HEK293 (cell line): ENCODE data around the gene ENKD1.

Experiments
- CTCF ChIA-PET: fragments of 350-600 bp; formaldehyde crosslinking; extraction: SDS; loops from one replicate; lab custom pipeline; 2021; ENCODE audit warnings: antibody characterized with exemption; lab: Yijun Ruan, JAX
- POLR2A ChIA-PET: fragments of 300-600 bp; formaldehyde crosslinking; extraction: SDS; loops from one replicate; lab custom pipeline; 2020; ENCODE audit warnings: antibody characterized with exemption, inconsistent platforms; lab: Yijun Ruan, JAX
- H3K27ac ChIP-seq: fragments of 200-500 bp; sonication (Bioruptor generic); 2 replicates; pipeline ENCODE4 v1.5.1; 2014; ENCODE audit warnings: low read depth, low read length, control low read depth, inconsistent platforms; ENCODE audit errors: extremely low read depth
- H3K36me3 ChIP-seq, 2 experiments: fragments of 200-500 bp in 1 of 2; sonication (Bioruptor generic) in 1 of 2; 1 replicate in 1 of 2; 2 replicates in 1 of 2; pipeline ENCODE4 v1.5.1; 2014 to 2017; ENCODE audit warnings: inconsistent platforms in 2 of 2, low read length in 2 of 2; ENCODE audit not compliant: control insufficient read depth in 2 of 2, insufficient read depth in 1 of 2
- H3K4me1 ChIP-seq: fragments of 200-500 bp; sonication (Bioruptor generic); 2 replicates; pipeline ENCODE4 v1.5.1; 2014; ENCODE audit warnings: mild to moderate bottlenecking, low read length, inconsistent platforms; ENCODE audit not compliant: control insufficient read depth, insufficient read depth
- H3K4me3 ChIP-seq: 2 replicates; pipeline ENCODE4 v1.5.1; 2011; ENCODE audit warnings: low read depth, mild to moderate bottlenecking, control low read depth, low read length, moderate library complexity
- H3K9me3 ChIP-seq: fragments of 200-500 bp; sonication (Bioruptor generic); 2 replicates; pipeline ENCODE4 v1.5.1; 2014; ENCODE audit warnings: low read depth, low read length, inconsistent platforms; ENCODE audit not compliant: control insufficient read depth, insufficient read depth
- BCL11B ChIP-seq: fragments of 450-650 bp; formaldehyde crosslinking; IDR thresholded peaks from 2 replicates; pipeline ENCODE4 v1.5.1; 2016; ENCODE audit warnings: low read depth, missing biosample characterization, missing genetic modification characterization
- GLI4 ChIP-seq: fragments of 450-650 bp; formaldehyde crosslinking; IDR thresholded peaks from 2 replicates; pipeline ENCODE4 v1.5.1; 2016; ENCODE audit warnings: missing biosample characterization, missing genetic modification characterization
- GLIS1 ChIP-seq: fragments of 450-650 bp; formaldehyde crosslinking; IDR thresholded peaks from 2 replicates; pipeline ENCODE4 v1.5.1; 2016; ENCODE audit warnings: missing biosample characterization, missing genetic modification characterization
- GLIS2 ChIP-seq: fragments of 450-650 bp; formaldehyde crosslinking; IDR thresholded peaks from 2 replicates; pipeline ENCODE4 v1.5.1; 2016; ENCODE audit warnings: missing biosample characterization, missing genetic modification characterization
- KLF1 ChIP-seq: fragments of 450-650 bp; formaldehyde crosslinking; IDR thresholded peaks from 2 replicates; pipeline ENCODE4 v1.5.1; 2016; ENCODE audit warnings: missing biosample characterization, missing genetic modification characterization
- SETDB1 ChIP-seq: IDR thresholded peaks from one replicate; pipeline ENCODE4 v1.6.1; 2017; ENCODE audit warnings: mild to moderate bottlenecking, low read length, moderate library complexity, mixed read lengths; ENCODE audit not compliant: insufficient read length
- WT1 ChIP-seq: fragments of 450-650 bp; formaldehyde crosslinking; IDR thresholded peaks from 2 replicates; pipeline ENCODE4 v1.5.1; 2016; ENCODE audit warnings: missing biosample characterization, missing genetic modification characterization
- YY1 ChIP-seq: fragments of 450-650 bp; formaldehyde crosslinking; IDR thresholded peaks from 2 replicates; pipeline ENCODE4 v1.5.1; 2018; ENCODE audit warnings: missing biosample characterization, missing genetic modification characterization
- ZEB2 ChIP-seq: fragments of 450-650 bp; formaldehyde crosslinking; IDR thresholded peaks from 2 replicates; pipeline ENCODE4 v1.5.1; 2016; ENCODE audit warnings: missing biosample characterization, missing genetic modification characterization
- ZNF10 ChIP-seq: fragments of 450-650 bp; formaldehyde crosslinking; IDR thresholded peaks from 2 replicates; pipeline ENCODE4 v1.5.1; 2017; ENCODE audit warnings: missing biosample characterization, missing genetic modification characterization
- ZNF121 ChIP-seq: fragments of 450-650 bp; formaldehyde crosslinking; IDR thresholded peaks from 2 replicates; pipeline ENCODE4 v1.5.1; 2016; ENCODE audit warnings: missing biosample characterization, missing genetic modification characterization
- ZNF221 ChIP-seq: fragments of 450-650 bp; formaldehyde crosslinking; IDR thresholded peaks from 2 replicates; pipeline ENCODE4 v1.5.1; 2017; ENCODE audit warnings: missing biosample characterization, missing genetic modification characterization, borderline replicate concordance
- ZNF366 ChIP-seq: fragments of 450-650 bp; formaldehyde crosslinking; conservative IDR thresholded peaks from 2 replicates; pipeline ENCODE4 v1.5.1; 2016; ENCODE audit warnings: missing biosample characterization, missing genetic modification characterization
- ZNF529 ChIP-seq: fragments of 450-650 bp; formaldehyde crosslinking; IDR thresholded peaks from 2 replicates; pipeline ENCODE4 v1.5.1; 2017; ENCODE audit warnings: missing genetic modification characterization, missing biosample characterization; ENCODE audit not compliant: insufficient replicate concordance
- ZNF623 ChIP-seq: fragments of 450-650 bp; formaldehyde crosslinking; IDR thresholded peaks from 2 replicates; pipeline ENCODE4 v1.5.1; 2016; ENCODE audit warnings: missing biosample characterization, missing genetic modification characterization
- ZNF629 ChIP-seq: fragments of 450-650 bp; formaldehyde crosslinking; IDR thresholded peaks from 2 replicates; pipeline ENCODE4 v1.5.1; 2017; ENCODE audit warnings: missing biosample characterization, missing genetic modification characterization
- ZNF747 ChIP-seq: fragments of 450-650 bp; formaldehyde crosslinking; IDR thresholded peaks from 2 replicates; pipeline ENCODE4 v1.5.1; 2016; ENCODE audit warnings: missing biosample characterization, missing genetic modification characterization
- ZNF785 ChIP-seq: fragments of 450-650 bp; formaldehyde crosslinking; IDR thresholded peaks from 2 replicates; pipeline ENCODE4 v1.5.1; 2016; ENCODE audit warnings: missing biosample characterization, missing genetic modification characterization
- ZSCAN4 ChIP-seq: fragments of 450-650 bp; formaldehyde crosslinking; IDR thresholded peaks from 2 replicates; pipeline ENCODE4 v1.5.1; 2017; ENCODE audit warnings: missing biosample characterization, missing genetic modification characterization
- TF ChIP-seq, protein P1 (sequence below): fragments of 450-650 bp; formaldehyde crosslinking; IDR thresholded peaks from 2 replicates; pipeline ENCODE4 v1.5.1; 2016; ENCODE audit warnings: missing biosample characterization, missing genetic modification characterization, low read depth
- TF ChIP-seq, protein P2 (sequence below): fragments of 450-650 bp; formaldehyde crosslinking; IDR thresholded peaks from 2 replicates; pipeline ENCODE4 v1.5.1; 2016; ENCODE audit warnings: missing biosample characterization, missing genetic modification characterization, borderline replicate concordance
- TF ChIP-seq, protein P3 (sequence below): fragments of 450-650 bp; formaldehyde crosslinking; IDR thresholded peaks from 2 replicates; pipeline ENCODE4 v1.5.1; 2016; ENCODE audit warnings: missing biosample characterization, missing genetic modification characterization

Gene ENKD1

DNA sequence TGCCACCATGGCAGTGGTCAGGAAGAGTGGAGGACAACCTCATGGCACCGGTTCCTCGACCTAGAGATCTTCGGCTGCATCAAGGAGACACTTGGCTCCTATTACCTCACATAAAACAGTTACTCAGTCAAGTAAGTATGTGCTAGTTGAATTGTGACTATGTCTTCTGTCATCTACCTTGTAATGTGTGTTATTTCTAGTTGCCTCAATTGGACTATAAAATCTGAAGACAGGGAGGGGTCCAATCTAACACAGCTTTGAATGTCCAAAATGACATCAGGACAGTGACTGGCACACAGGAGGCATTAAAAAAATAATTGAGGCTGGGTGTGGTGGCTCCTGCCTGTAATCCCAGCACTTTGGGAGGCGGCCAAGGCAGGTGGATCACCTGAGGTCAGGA, 17.2 kb upstream of the ENKD1 start:
- TF ChIP-seq ZNF529 (tag by site-specific recombination) = no peak
- peak; percentile 67 for TF ChIP-seq KLF1 (tag by site-specific recombination)
- TF ChIP-seq, all 188 proteins: peak for 1
- CTCF ChIA-PET = interaction anchor here (4.1 kb wide), 1 partner anchor 12 kb away, joined by 24 read pairs; no protein-coding TSS in a partner anchor
- Histone ChIP-seq H3K27ac (no peak overlapping the region), H3K4me3 (no peak overlapping the region), H3K4me1 (no peaks in the 10 kb centered on the region), H3K36me3 (peaks cover 0 to 39% of the 10 kb centered on the region in 2 experiments; a peak in 2 of 3 replicates), H3K9me3 (no peaks in the 10 kb centered on the region)
- POLR2A ChIA-PET = no interaction called here

- peaks cover 0 to 45% of the 10 kb centered on the region in 2 experiments; a peak in 2 of 3 replicates for H3K36me3 ChIP-seq
- peak; percentile 77 for TF ChIP-seq ZNF121 (tag by site-specific recombination)
- TF ChIP-seq, protein P1, sequence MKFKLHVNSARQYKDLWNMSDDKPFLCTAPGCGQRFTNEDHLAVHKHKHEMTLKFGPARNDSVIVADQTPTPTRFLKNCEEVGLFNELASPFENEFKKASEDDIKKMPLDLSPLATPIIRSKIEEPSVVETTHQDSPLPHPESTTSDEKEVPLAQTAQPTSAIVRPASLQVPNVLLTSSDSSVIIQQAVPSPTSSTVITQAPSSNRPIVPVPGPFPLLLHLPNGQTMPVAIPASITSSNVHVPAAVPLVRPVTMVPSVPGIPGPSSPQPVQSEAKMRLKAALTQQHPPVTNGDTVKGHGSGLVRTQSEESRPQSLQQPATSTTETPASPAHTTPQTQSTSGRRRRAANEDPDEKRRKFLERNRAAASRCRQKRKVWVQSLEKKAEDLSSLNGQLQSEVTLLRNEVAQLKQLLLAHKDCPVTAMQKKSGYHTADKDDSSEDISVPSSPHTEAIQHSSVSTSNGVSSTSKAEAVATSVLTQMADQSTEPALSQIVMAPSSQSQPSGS (tag by site-specific recombination) = peak; percentile 66
- no peak for TF ChIP-seq GLI4 (tag by site-specific recombination)
- no peaks in the 10 kb centered on the region for H3K4me1 ChIP-seq
- POLR2A ChIA-PET = interaction anchor here (0.6 to 1.4 kb wide), 2 partner anchors 39 to 114 kb away, joined by 3 to 4 read pairs; partner anchors contain the start of gene GFOD2
- H3K27ac ChIP-seq = no peak overlapping the region
- CTCF ChIA-PET = interaction anchor here (0.5 to 4.1 kb wide), 8 partner anchors 8 to 159 kb away, joined by 3 to 24 read pairs (median 4); no protein-coding TSS in a partner anchor
- H3K4me3 ChIP-seq = no peak overlapping the region
- no peaks in the 10 kb centered on the region for H3K9me3 ChIP-seq
These were observed 13.7 kb upstream of the ENKD1 start for GRCh38 chr16:67679935-67680897.

DNA sequence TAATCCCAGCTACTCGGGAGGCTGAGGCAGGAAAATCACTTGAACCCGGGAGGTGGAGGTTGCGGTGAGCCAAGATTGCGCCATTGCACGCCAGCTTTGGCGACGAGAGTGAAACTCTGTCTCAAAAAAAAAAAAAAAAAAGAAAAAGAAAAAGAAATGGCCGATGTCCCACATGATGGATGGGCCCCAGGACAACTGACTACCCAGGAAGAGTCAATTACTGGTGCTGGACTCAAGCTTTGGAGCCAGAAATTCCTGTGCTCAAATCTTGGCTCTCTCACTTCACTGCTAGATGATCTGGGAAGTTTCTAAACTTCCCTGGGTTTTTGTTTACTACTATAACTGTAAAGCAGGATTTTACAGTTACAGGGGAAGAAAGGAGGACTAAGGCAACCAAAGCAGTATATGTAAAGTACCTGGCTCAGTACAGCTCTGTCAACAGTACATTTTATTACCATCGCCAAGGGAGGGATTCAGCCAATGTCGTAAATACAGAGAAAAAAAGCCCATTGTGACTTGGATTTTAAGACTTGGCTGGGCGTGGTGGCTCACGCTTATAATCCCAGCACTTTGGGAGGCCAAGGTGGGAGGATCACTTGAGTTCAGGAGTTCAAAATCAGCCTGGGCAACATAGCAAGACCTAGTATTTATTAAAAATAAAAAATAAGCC, 11.9 kb upstream of the ENKD1 start:
- H3K36me3 ChIP-seq = peaks cover 0 to 36% of the 10 kb centered on the region in 2 experiments; a peak in 2 of 3 replicates
- H3K9me3 ChIP-seq = no peaks in the 10 kb centered on the region
- no peak overlapping the region for H3K4me3 ChIP-seq
- H3K27ac ChIP-seq = no peak overlapping the region
- 0 out of 2 replicates have a peak, but pooled peaks cover 1% of the 10 kb centered on the region for H3K4me1 ChIP-seq
- POLR2A ChIA-PET = interaction anchor here (0.8 kb wide), 1 partner anchor 15 kb away, joined by 4 read pairs; no protein-coding TSS in a partner anchor
- CTCF ChIA-PET = interaction anchor here (0.6 to 2.4 kb wide), 4 partner anchors 41 to 185 kb away, joined by 3 to 6 read pairs (median 3); partner anchors contain the start of gene GFOD2
- TF ChIP-seq ZEB2 = no peak
- no peak for TF ChIP-seq ZNF10 (tag by site-specific recombination)
- no peak for TF ChIP-seq ZSCAN4 (tag by site-specific recombination)
- TF ChIP-seq WT1 (tag by site-specific recombination) = peak; percentile 84
- TF ChIP-seq YY1 (tag by site-specific recombination) = no peak
- TF ChIP-seq GLIS2 (tag by site-specific recombination) = no peak
- TF ChIP-seq GLIS1 (tag by site-specific recombination) = peak; percentile 63
- TF ChIP-seq ZNF785 (tag by site-specific recombination) = no peak
- TF ChIP-seq, protein P2, sequence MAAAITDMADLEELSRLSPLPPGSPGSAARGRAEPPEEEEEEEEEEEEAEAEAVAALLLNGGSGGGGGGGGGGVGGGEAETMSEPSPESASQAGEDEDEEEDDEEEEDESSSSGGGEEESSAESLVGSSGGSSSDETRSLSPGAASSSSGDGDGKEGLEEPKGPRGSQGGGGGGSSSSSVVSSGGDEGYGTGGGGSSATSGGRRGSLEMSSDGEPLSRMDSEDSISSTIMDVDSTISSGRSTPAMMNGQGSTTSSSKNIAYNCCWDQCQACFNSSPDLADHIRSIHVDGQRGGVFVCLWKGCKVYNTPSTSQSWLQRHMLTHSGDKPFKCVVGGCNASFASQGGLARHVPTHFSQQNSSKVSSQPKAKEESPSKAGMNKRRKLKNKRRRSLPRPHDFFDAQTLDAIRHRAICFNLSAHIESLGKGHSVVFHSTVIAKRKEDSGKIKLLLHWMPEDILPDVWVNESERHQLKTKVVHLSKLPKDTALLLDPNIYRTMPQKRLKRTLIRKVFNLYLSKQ (tag by site-specific recombination) = no peak
- TF ChIP-seq, protein P3, sequence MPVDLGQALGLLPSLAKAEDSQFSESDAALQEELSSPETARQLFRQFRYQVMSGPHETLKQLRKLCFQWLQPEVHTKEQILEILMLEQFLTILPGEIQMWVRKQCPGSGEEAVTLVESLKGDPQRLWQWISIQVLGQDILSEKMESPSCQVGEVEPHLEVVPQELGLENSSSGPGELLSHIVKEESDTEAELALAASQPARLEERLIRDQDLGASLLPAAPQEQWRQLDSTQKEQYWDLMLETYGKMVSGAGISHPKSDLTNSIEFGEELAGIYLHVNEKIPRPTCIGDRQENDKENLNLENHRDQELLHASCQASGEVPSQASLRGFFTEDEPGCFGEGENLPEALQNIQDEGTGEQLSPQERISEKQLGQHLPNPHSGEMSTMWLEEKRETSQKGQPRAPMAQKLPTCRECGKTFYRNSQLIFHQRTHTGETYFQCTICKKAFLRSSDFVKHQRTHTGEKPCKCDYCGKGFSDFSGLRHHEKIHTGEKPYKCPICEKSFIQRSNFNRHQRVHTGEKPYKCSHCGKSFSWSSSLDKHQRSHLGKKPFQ = no peak
- TF ChIP-seq ZNF747 = no peak
- no peak for TF ChIP-seq ZNF629 (tag by site-specific recombination)
- peak; percentile 93 for TF ChIP-seq KLF1 (tag by site-specific recombination)
- no peak for TF ChIP-seq ZNF366 (tag by site-specific recombination)
- TF ChIP-seq BCL11B = no peak
- no peak for TF ChIP-seq ZNF623 (tag by site-specific recombination)
- TF ChIP-seq ZNF221 (tag by site-specific recombination) = no peak
- TF ChIP-seq SETDB1 = no peak
